ENCODE measurements around the gene PTGFRN. TPM values are rescaled to one million over a fixed set of nuclear protein-coding genes. Genes with fewer than 3 reads are reported as not detected.

The PTGFRN gene
- polyA plus RNA-seq, 1 donor (not counting 4 experiments of a cell fraction or from before 2014, with no cell fraction given) = 177 TPM

GRCh38 chr1:117017648-117018047 lies 107.9 kb downstream of the PTGFRN start:
- H3K27ac ChIP-seq (ENCODE audit: control insufficient read depth, insufficient read depth, low read length) = no peak overlapping the region
- DNase-seq (ENCODE audit: low read depth, low spot score) (no peak), FAIRE-seq (no peak)
- H3K4me2 ChIP-seq (ENCODE audit: control insufficient read depth, extremely low read depth, insufficient read depth, low read depth, low read length) = no peak overlapping the region
- no peak overlapping the region for H2AFZ ChIP-seq (ENCODE audit: control insufficient read depth, low read length)
- H3K9me3 ChIP-seq (ENCODE audit: control insufficient read depth, low read depth, low read length) = no peaks in the 10 kb centered on the region
- no peak overlapping the region for H3K9ac ChIP-seq (ENCODE audit: control insufficient read depth, extremely low read depth, insufficient read depth, low read length)
- H3K4me1 ChIP-seq (ENCODE audit: control insufficient read depth, extremely low read depth, insufficient read depth, low read length) = no peaks in the 10 kb centered on the region
- TF ChIP-seq CTCF (optimal IDR thresholded peaks at IDR 0.05 in 1 of 3, IDR thresholded peaks at IDR 0.05 in 1 of 3, conservative IDR thresholded peaks at IDR 0.05 in 1 of 3; ENCODE audit: extremely low read depth in 1 of 3, insufficient read depth in 2 of 3, low read length in 3 of 3) (no peak), EZH2 (IDR thresholded peaks at IDR 0.05; ENCODE audit: low read length) (no peak)
- H3K9me1 ChIP-seq (ENCODE audit: control insufficient read depth, extremely low read depth, insufficient read depth, low read length) = peaks cover 2% of the 10 kb centered on the region
- no peaks in the 10 kb centered on the region for H3K79me2 ChIP-seq (ENCODE audit: control insufficient read depth, insufficient read depth, low read length)
- no peak overlapping the region for H3K4me3 ChIP-seq (ENCODE audit: control insufficient read depth in 2 of 3, extremely low read depth in 1 of 3, insufficient read depth in 2 of 3, low read depth in 1 of 3, low read length in 3 of 3)
- no peaks in the 10 kb centered on the region for H4K20me1 ChIP-seq (ENCODE audit: control insufficient read depth, extremely low read depth, insufficient read depth, low read length)
- peaks cover 0 to 4% of the 10 kb centered on the region in 2 experiments for H3K36me3 ChIP-seq (ENCODE audit: control insufficient read depth in 2 of 2, extremely low read depth in 1 of 2, insufficient read depth in 2 of 2, low read length in 2 of 2)
- H3K27me3 ChIP-seq (ENCODE audit: control insufficient read depth, extremely low read depth, insufficient read depth, low read length) = no peaks in the 10 kb centered on the region
- dilution Hi-C loops (cut with MboI; ENCODE audit: extremely low pct_ligation_motif_present, low sequenced_read_pairs) = no loop called here

- no peak overlapping the region for H3K27ac ChIP-seq (ENCODE audit: control insufficient read depth, insufficient read depth, low read length)
- H3K9me3 ChIP-seq (ENCODE audit: control insufficient read depth, low read depth, low read length) = no peaks in the 10 kb centered on the region
- H3K9me1 ChIP-seq (ENCODE audit: control insufficient read depth, extremely low read depth, insufficient read depth, low read length) = no peaks in the 10 kb centered on the region
- H3K79me2 ChIP-seq (ENCODE audit: control insufficient read depth, insufficient read depth, low read length) = no peaks in the 10 kb centered on the region
- no peak overlapping the region for H3K4me2 ChIP-seq (ENCODE audit: control insufficient read depth, extremely low read depth, insufficient read depth, low read depth, low read length)
- TF ChIP-seq CTCF (optimal IDR thresholded peaks at IDR 0.05 in 1 of 3, IDR thresholded peaks at IDR 0.05 in 1 of 3, conservative IDR thresholded peaks at IDR 0.05 in 1 of 3; ENCODE audit: extremely low read depth in 1 of 3, insufficient read depth in 2 of 3, low read length in 3 of 3) (no peak), EZH2 (IDR thresholded peaks at IDR 0.05; ENCODE audit: low read length) (no peak)
- FAIRE-seq = no peak
- no peaks in the 10 kb centered on the region for H3K27me3 ChIP-seq (ENCODE audit: control insufficient read depth, extremely low read depth, insufficient read depth, low read length)
- no peaks in the 10 kb centered on the region for H4K20me1 ChIP-seq (ENCODE audit: control insufficient read depth, extremely low read depth, insufficient read depth, low read length)
- H3K9ac ChIP-seq (ENCODE audit: control insufficient read depth, extremely low read depth, insufficient read depth, low read length) = no peak overlapping the region
- no peak overlapping the region for H2AFZ ChIP-seq (ENCODE audit: control insufficient read depth, low read length)
- no peaks in the 10 kb centered on the region for H3K4me1 ChIP-seq (ENCODE audit: control insufficient read depth, extremely low read depth, insufficient read depth, low read length)
- dilution Hi-C loops (cut with MboI; ENCODE audit: extremely low pct_ligation_motif_present, low sequenced_read_pairs) = no loop called here
- DNase-seq (ENCODE audit: low read depth, low spot score) = no peak
- H3K36me3 ChIP-seq (ENCODE audit: control insufficient read depth in 2 of 2, extremely low read depth in 1 of 2, insufficient read depth in 2 of 2, low read length in 2 of 2) = peaks cover 0 to 6% of the 10 kb centered on the region in 2 experiments
- H3K4me3 ChIP-seq (ENCODE audit: control insufficient read depth in 2 of 3, extremely low read depth in 1 of 3, insufficient read depth in 2 of 3, low read depth in 1 of 3, low read length in 3 of 3) = no peak overlapping the region
These were observed 110.9 kb downstream of the PTGFRN start for GRCh38 chr1:117020526-117021156.

Data from keratinocyte (primary cell).